HepG2 (cell line): ENCODE results near the gene PWP2. TPM values are rescaled to one million over a fixed set of nuclear protein-coding genes. Genes with fewer than 3 reads are reported as not detected.
"Not testable (repeated sequence)": the region's sequence is repeated elsewhere in the genome, so short reads cannot be mapped to it uniquely, and the experiment has no call there.

Source experiments
- ATAC-seq: fragments of 200-7000 bp; cut with Tn5 transposase; 3 replicates; pipeline ENCODE4 v1.9.1; 2020; ENCODE audit warnings: mild to moderate bottlenecking, moderate library complexity
- BruUV-seq: library from RNA; stranded (reverse); fragments of 400-500 nt; replicated peaks from 2 replicates; lab custom pipeline; 2021; lab: Mats Ljungman, UMichigan
- CTCF ChIA-PET: fragments of 300-600 bp; formaldehyde crosslinking; extraction: SDS; loops from one replicate; lab custom pipeline; 2021; ENCODE audit warnings: low total read pairs, inconsistent platforms, low intra/inter-chr PET ratio; lab: Yijun Ruan, JAX
- POLR2A ChIA-PET: fragments of 350-600 bp; sonication (Branson Sonifier 250); formaldehyde crosslinking; loops from one replicate; lab custom pipeline; 2020; ENCODE audit warnings: antibody characterized with exemption, inconsistent platforms; lab: Yijun Ruan, JAX
- DNase-seq: peaks from one replicate; pipeline ENCODE4 v3.0.0-alpha.2; 2015; ENCODE audit warnings: low spot score
- FAIRE-seq: peaks from 3 replicates; lab custom pipeline; 2011; peaks lifted over from hg19 to GRCh38; lab: Jason Lieb, UNC
- H2AFZ ChIP-seq: one replicate; pipeline ENCODE4 v1.6.1; 2011; ENCODE audit warnings: low read length, inconsistent platforms
- H3K27ac ChIP-seq: fragments of 300-600 bp; 3 replicates; pipeline ENCODE4 v1.8.0; 2011; ENCODE audit warnings: mixed run types, mild to moderate bottlenecking, mixed read lengths, low read length, inconsistent platforms; ENCODE audit not compliant: insufficient read depth; ENCODE audit errors: extremely low read length
- H3K27me3 ChIP-seq, 2 experiments: fragments of 200-600 bp in 1 of 2; 2 replicates in 1 of 2; 3 replicates in 1 of 2; pipeline versions ENCODE4 v1.6.0 to v1.8.0; 2011; ENCODE audit warnings: low read length in 2 of 2, mild to moderate bottlenecking in 2 of 2, moderate library complexity in 2 of 2, inconsistent platforms in 1 of 2; ENCODE audit not compliant: insufficient read depth in 2 of 2, control insufficient read depth in 1 of 2
- H3K36me3 ChIP-seq, 2 experiments: fragments of 200-600 bp in 1 of 2; replicated peaks in 1 of 2; 2 replicates in 1 of 2; 3 replicates in 1 of 2; pipeline versions ENCODE4 v1.5.1 to v1.8.0; 2011; ENCODE audit warnings: low read length in 2 of 2, inconsistent platforms in 1 of 2; ENCODE audit not compliant: insufficient read depth in 2 of 2, control insufficient read depth in 1 of 2
- H3K4me1 ChIP-seq: 2 replicates; pipeline ENCODE4 v1.5.1; 2012; ENCODE audit warnings: low read length, inconsistent platforms; ENCODE audit not compliant: insufficient read depth
- H3K4me2 ChIP-seq: 2 replicates; pipeline ENCODE4 v1.6.0; 2011; ENCODE audit warnings: low read depth, low read length, inconsistent platforms
- H3K4me3 ChIP-seq, 3 experiments: fragments of 200-600 bp in 1 of 3; sonication (generic), shearing (Covaris generic) in 1 of 3; replicated peaks in 1 of 3; 2 replicates each; pipeline ENCODE4 v1.5.1; 2011 to 2016; ENCODE audit warnings: low read length in 3 of 3, inconsistent platforms in 2 of 3, low read depth in 2 of 3, mild to moderate bottlenecking in 2 of 3, control low read depth in 1 of 3, mixed read lengths in 1 of 3; ENCODE audit not compliant: insufficient read depth in 1 of 3
- H3K79me2 ChIP-seq: one replicate; pipeline ENCODE4 v1.6.1; 2011; ENCODE audit warnings: low read length, inconsistent platforms; ENCODE audit not compliant: insufficient read depth
- H3K9ac ChIP-seq: 2 replicates; pipeline ENCODE4 v1.6.0; 2011; ENCODE audit warnings: mild to moderate bottlenecking, low read depth, low read length, inconsistent platforms; ENCODE audit not compliant: insufficient read depth
- H3K9me3 ChIP-seq: 2 replicates; pipeline ENCODE4 v1.5.1; 2012; ENCODE audit warnings: mild to moderate bottlenecking, low read length
- H4K20me1 ChIP-seq: 2 replicates; pipeline ENCODE4 v1.6.0; 2011; ENCODE audit warnings: inconsistent platforms, mild to moderate bottlenecking, low read length, moderate library complexity; ENCODE audit not compliant: insufficient read depth
- WGBS: methylation state at CpG from one replicate; pipeline ENCODE4 v1.1.6; 2017; ENCODE audit warnings: low lambda C conversion rate; 5-methylcytosine and 5-hydroxymethylcytosine counted together
- in situ Hi-C: cut with HindIII; loops from 2 replicates; pipeline ENCODE4 v1.10.0; 2017; ENCODE audit warnings: low pct_unique_long_range_greater_than_20kb; ENCODE audit not compliant: extremely low pct_ligation_motif_present
- intact Hi-C: fragments of 100-400 bp; cut with micrococcal nuclease; formaldehyde crosslinking; loops from one replicate; pipeline ENCODE4 v1.10.0; 2022; ENCODE audit not compliant: unreplicated experiment
- polyA plus RNA-seq, 8 experiments: library from polyadenylated mRNA; depleted of rRNA in 3 of 8; stranded (reverse) in 7 of 8; unstranded in 1 of 8; fragments of >200 nt; fragmentation: Illumina TruSeq in 4 of 8; extraction: Trizol in 4 of 8; gene quantifications; 2 replicates each; pipeline versions ENCODE4 v1.2.1 to v1.2.3, GENCODE V29; 2011 to 2016; ENCODE audit warnings: low read depth in 4 of 8, missing spikeins in 1 of 8, mixed read lengths in 1 of 8; ENCODE audit not compliant: insufficient read depth in 1 of 8
- total RNA-seq, 5 experiments: library from RNA; depleted of rRNA; stranded (reverse); fragments of >200 nt; fragmentation: Illumina TruSeq; extraction: Trizol; gene quantifications; 2 replicates each; pipeline ENCODE4 v1.2.3, GENCODE V29; 2016; ENCODE audit warnings: low read depth in 1 of 5

PWP2 gene
- total and polyA plus RNA-seq, 2 of the 13 experiments (the other 11 are each of a cell fraction or from before 2014, with no cell fraction given): 7.7 to 17.0 TPM

- H2AFZ ChIP-seq, intact Hi-C loops, H3K4me1 ChIP-seq, H3K9me3 ChIP-seq, H3K36me3 ChIP-seq, BruUV-seq, H3K4me3 ChIP-seq, H3K4me2 ChIP-seq, H3K9ac ChIP-seq, H4K20me1 ChIP-seq, H3K79me2 ChIP-seq, DNase-seq, in situ Hi-C loops, H3K27ac ChIP-seq, POLR2A ChIA-PET, CTCF ChIA-PET, H3K27me3 ChIP-seq: not testable (repeated sequence)
- no CpG with 5 or more reads among the region's 15 CpGs for WGBS
- peak; percentile 73 for FAIRE-seq
- peak; percentile 57 for ATAC-seq
These were observed 30.8 kb downstream of the PWP2 start for GRCh38 chr21:44138039-44138438.

GRCh38 chr21:44139787-44140551 lies 32.8 kb downstream of the PWP2 start:
- H3K9me3 ChIP-seq, POLR2A ChIA-PET, H3K79me2 ChIP-seq, H3K36me3 ChIP-seq, H3K27ac ChIP-seq, FAIRE-seq, H2AFZ ChIP-seq, CTCF ChIA-PET, ATAC-seq, DNase-seq, H3K4me2 ChIP-seq, H4K20me1 ChIP-seq, H3K4me1 ChIP-seq, H3K4me3 ChIP-seq, BruUV-seq, H3K9ac ChIP-seq, intact Hi-C loops, in situ Hi-C loops, H3K27me3 ChIP-seq: not testable (repeated sequence)
- 100% methylated on average over 1 of the region's 30 CpGs for WGBS

DNA sequence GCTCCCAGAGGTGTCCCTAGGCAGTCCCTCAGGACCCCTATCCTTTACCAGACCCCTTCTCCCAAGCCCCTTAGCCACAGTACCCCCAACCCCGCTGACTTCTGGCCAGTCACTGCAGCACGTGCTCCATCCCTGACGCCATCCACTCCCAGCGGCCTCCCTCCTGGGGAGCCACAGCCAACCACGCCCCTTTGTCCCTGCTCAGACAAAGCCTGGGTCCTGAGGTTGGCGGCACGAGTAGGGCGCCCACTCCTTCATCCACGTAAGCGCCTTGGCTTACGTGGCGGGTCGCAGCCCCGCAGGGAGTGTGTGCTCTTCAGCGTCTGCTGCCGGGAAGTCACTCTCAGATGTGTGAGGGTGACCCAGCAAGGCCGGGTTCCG lies 33.3 kb downstream of the PWP2 start:
- H3K27ac ChIP-seq, H3K27me3 ChIP-seq, ATAC-seq, H3K36me3 ChIP-seq, H3K4me2 ChIP-seq, BruUV-seq, H3K79me2 ChIP-seq, intact Hi-C loops, H2AFZ ChIP-seq, H3K4me1 ChIP-seq, H3K4me3 ChIP-seq, H4K20me1 ChIP-seq, in situ Hi-C loops, POLR2A ChIA-PET, CTCF ChIA-PET, H3K9me3 ChIP-seq, H3K9ac ChIP-seq, FAIRE-seq, DNase-seq: not testable (repeated sequence)
- WGBS: no CpG with 5 or more reads among the region's 18 CpGs

DNA sequence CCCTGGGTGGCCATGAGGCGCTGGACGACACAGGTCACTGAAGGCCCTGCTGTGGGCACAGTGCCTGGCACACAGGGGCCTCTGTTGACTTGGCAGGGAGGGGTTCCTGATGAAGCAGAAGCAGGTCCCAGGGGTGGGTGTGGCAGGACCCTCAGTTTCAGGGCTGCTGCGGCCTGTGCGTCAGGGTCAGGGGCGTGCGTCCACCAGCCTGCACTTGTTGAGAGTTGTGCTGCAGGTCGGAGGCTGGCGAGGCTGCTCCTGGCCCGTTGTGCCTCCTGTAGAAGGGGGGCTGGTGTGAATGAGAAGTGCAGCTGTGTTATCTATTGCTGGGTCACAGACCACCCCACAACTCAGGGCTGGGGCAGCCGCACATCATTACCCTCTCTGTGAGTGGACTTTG lies 35.3 kb downstream of the PWP2 start:
- H3K4me1 ChIP-seq, H2AFZ ChIP-seq, POLR2A ChIA-PET, H3K4me3 ChIP-seq, H3K36me3 ChIP-seq, ATAC-seq, H3K9ac ChIP-seq, H3K9me3 ChIP-seq, BruUV-seq, FAIRE-seq, DNase-seq, CTCF ChIA-PET, H4K20me1 ChIP-seq, in situ Hi-C loops, intact Hi-C loops, H3K79me2 ChIP-seq, H3K27ac ChIP-seq, H3K27me3 ChIP-seq, H3K4me2 ChIP-seq: not testable (repeated sequence)
- no CpG with 5 or more reads among the region's 10 CpGs for WGBS
